DMS153 treated with DMSO at 0.1 percent for 48 hours (cell line): ENCODE data around the gene FYCO1.

Experiments
- DNase-seq: peaks from one replicate; lab custom pipeline; 2025; ENCODE audit not compliant: unreplicated experiment; lab: John Stamatoyannopoulos, UW

The FYCO1 gene

DNA sequence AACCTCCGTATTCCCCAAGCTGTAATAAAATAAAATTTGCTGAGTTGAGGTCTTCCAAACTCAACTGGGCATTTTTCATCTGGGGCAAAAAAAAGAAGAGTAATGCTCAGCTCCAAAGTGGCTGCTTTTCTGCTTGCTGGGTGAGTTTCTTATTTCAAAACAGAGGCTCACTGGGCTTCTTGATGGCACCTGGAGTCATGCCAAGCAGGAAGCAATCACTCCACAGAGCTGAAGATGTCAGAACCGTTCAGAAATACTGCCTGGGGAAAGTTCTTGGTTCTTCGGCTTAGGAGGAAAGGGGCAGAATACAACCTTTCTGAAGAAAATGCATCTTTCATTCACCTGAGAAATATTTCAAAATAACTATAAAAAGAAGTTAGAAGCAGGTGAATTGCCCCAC is 105.2 kb downstream of the FYCO1 start:
- peak; percentile 3 for DNase-seq

- no peak for DNase-seq
Observed at GRCh38 chr3:45889337-45889736, 106.3 kb downstream of the FYCO1 start.

GRCh38 chr3:45887759-45888511 is 107.7 kb downstream of the FYCO1 start:
- no peak for DNase-seq

DNA sequence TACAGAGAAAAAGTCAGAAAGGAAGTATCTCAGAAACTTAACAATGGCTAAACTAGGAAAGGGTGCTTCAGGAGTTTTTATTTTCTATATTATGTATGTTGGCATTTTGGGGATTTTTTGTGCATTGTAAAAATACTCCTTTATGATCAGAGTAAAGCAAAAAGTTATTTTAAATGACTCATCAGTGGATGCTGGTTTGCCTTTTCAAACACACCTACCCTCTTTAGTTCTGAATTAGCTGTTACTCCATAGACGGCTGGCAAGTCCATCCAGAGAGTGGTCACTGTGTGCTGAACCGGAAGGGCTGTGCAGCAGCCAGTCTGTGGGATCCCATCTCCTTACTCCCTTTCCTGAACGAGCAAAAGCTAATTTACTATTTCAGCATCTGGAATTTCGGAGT is 108.3 kb downstream of the FYCO1 start:
- DNase-seq = no peak

GRCh38 chr3:45885979-45886705 is 109.5 kb downstream of the FYCO1 start, which contains the start of gene CCR9:
CCR9 (plus strand) TSS chr3:45886543; CDS start chr3:45894934, 8,391 bp downstream.
- no peak for DNase-seq

GRCh38 chr3:45884368-45885201 is 111.0 kb downstream of the FYCO1 start:
- no peak for DNase-seq

DNA sequence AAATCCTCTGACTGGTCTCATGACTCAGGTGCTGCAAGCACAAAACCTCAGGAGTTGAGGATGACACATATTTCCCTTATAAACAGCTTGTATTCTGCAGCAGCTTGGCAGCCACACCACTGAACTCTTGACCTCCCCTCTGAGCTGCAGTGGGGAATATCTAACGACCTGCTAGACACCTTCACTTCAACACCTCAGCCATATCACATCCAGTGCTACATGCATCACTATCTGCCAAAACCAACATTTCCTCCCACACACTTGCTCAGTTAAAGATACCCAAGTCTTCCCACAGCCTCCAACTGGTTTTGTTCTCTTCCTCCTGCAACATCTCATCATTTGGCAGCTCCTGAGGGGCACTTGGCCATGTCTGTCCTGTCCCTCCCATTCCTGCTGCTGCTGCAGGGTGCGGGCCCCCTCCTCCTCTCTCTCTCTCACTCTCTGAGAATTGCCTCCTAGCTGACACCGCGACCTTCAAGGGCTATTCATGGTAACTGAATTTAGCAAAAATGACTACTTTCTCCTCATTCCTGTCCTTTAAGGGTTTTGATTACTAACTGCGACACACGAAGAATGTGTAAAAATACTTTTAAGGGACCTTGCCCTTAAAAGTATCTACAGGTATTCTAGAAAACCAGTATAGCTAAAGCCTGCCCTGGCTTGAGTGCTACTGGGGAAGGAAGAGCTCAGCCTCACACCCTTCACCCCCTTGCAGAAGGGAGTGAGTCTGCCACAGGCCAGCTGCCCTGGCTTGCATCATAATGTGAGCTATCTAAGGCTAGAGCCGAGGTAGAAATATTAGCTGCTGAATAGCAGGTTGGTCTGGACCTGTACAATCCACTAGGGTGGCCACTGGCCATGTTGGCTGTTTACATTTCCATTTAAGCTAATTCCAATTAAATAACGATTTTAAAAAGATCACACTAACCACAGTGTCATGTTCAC is 114.3 kb downstream of the FYCO1 start:
- no peak for DNase-seq

- DNase-seq = no peak
Observed at GRCh38 chr3:45880725-45881077, 114.9 kb downstream of the FYCO1 start.

- no peak for DNase-seq
Observed at GRCh38 chr3:45878124-45878523, 117.5 kb downstream of the FYCO1 start.

DNA sequence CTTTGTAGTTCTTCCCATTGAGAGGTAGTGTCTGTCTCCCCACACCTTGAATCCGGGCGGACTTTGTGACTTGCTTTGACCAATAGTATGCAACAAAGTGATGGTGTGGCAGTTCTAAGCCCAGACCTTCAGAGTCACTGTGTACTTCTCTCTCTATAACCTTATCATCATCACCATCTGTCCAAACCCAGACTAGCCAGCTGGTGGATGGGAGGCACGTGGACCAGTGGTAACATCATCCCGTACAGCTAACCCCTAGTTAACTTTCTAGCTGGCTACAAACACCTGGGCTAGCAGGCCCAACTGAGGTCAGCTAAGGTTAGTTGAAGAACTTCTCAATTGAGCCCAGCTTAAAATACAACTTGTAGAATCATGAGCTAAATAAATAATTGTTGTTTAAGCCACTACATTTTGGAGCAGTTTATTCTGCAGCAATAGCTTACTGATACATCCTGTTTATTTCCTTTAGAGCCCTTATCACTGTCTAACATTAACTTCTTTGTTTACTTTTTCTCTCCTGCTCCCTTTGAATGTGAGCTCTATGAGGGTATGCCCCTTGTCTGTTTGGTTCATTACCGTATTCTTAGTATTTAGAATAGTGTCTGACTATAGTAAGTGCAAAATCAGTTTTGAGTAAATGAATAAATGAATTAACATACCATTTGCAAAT is 120.8 kb downstream of the FYCO1 start:
- no peak for DNase-seq

GRCh38 chr3:45873638-45874037 is 122.0 kb downstream of the FYCO1 start:
- DNase-seq = no peak

- no peak for DNase-seq
Observed at GRCh38 chr3:45873036-45873435, 122.6 kb downstream of the FYCO1 start.

GRCh38 chr3:45872569-45872968 is 123.1 kb downstream of the FYCO1 start:
- no peak for DNase-seq

DNA sequence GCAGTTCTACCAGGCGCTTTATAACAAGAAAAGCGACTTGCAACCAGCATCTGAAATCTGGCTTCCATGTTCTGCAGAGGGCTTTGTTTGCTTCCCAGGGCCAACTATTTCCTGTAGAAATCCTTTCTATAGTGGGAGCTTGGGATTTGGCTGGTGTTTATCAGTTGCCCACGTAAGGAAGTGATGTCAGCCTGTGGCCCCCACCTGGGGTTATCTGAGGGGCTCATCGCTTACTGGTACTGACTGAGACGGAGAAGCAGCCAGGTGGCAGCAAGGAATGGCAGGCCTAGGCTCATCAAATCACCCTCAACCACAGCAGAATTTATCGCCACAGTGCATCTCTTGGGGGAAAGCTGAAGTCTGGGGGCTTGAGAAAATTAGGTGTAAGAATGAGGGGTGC is 123.8 kb downstream of the FYCO1 start:
- DNase-seq = no peak

DNA sequence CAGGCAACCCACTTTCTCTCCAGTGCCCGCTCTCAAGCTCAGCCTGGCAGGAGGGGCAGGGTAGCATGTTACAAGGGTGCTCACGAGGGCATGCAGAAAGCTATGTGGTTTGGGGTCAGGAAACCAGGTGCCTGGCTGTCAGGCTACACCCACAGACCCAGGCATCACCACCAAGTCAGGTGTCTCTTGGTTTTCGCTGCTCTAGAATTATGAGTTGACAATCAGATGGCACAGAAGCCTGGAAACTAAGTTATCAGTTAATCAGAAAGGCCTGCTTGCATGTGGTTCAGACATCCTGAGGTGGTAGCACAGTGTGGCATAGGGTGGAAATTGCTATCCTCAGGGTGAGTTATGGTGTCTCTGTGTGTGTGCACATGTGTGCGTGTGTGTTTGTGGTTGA is 125.5 kb downstream of the FYCO1 start:
- no peak for DNase-seq

GRCh38 chr3:45869638-45870037 is 126.0 kb downstream of the FYCO1 start:
- DNase-seq = no peak

- DNase-seq = no peak
Observed at GRCh38 chr3:45868650-45869049, 127.0 kb downstream of the FYCO1 start.

- no peak for DNase-seq
Observed at GRCh38 chr3:45868213-45868612, 127.4 kb downstream of the FYCO1 start.
